ENCODE data around the gene EIF3A. TPM values are rescaled to one million over a fixed set of nuclear protein-coding genes. Genes with fewer than 3 reads are reported as not detected.

The EIF3A gene
- total and polyA plus RNA-seq, 8 donors = 37.2 to 145 (median 91.4) TPM

DNA sequence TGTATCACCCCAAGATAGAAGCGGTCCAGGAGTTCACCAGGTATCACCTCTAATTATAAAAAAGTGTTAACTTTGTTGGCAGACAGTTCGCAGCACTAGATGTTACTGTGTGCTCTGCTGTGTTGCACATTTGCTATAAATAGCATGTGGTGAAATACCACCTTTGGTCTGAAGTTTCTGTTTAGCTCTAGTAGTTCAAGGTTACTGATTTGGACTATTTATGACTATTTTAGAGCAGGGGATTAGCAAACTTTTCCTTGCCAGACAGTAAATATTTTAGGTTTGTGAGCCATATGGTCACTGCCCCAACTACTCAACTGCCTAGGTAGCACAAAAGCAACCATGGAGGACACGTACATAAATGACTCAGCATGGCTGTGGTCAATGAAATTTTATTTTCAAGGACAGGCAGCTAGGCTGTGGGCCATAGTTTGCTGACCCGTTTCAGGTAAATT is 39.8 kb upstream of the EIF3A start:
- no peak overlapping the region for H3K4me3 ChIP-seq
- H3K36me3 ChIP-seq = peaks cover 0 to 5% (median 0%) of the 10 kb centered on the region in 3 donors
- TF ChIP-seq, protein P1, sequence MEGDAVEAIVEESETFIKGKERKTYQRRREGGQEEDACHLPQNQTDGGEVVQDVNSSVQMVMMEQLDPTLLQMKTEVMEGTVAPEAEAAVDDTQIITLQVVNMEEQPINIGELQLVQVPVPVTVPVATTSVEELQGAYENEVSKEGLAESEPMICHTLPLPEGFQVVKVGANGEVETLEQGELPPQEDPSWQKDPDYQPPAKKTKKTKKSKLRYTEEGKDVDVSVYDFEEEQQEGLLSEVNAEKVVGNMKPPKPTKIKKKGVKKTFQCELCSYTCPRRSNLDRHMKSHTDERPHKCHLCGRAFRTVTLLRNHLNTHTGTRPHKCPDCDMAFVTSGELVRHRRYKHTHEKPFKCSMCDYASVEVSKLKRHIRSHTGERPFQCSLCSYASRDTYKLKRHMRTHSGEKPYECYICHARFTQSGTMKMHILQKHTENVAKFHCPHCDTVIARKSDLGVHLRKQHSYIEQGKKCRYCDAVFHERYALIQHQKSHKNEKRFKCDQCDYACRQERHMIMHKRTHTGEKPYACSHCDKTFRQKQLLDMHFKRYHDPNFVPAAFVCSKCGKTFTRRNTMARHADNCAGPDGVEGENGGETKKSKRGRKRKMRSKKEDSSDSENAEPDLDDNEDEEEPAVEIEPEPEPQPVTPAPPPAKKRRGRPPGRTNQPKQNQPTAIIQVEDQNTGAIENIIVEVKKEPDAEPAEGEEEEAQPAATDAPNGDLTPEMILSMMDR (IDR thresholded peaks at IDR 0.05) = no peak
- H3K27me3 ChIP-seq = no peaks in the 10 kb centered on the region
- H3K27ac ChIP-seq = peak overlapping the region in 2 of 4 donors; percentile 51 to 63
- no peaks in the 10 kb centered on the region for H3K9me3 ChIP-seq
- no peak for FAIRE-seq
- DNase-seq = peak in 3 of 6 donors; percentile 38 to 41 (median 39)
- 36 to 39% methylated on average over 4 of the region's 4 CpGs for WGBS, 2 donors
- peaks cover 0 to 7% (median 0%) of the 10 kb centered on the region in 3 donors for H3K4me1 ChIP-seq
- intact Hi-C loops (cut with DNase I) = no loop called here
- peak; percentile 81 to 91 (median 88) for ATAC-seq

DNA sequence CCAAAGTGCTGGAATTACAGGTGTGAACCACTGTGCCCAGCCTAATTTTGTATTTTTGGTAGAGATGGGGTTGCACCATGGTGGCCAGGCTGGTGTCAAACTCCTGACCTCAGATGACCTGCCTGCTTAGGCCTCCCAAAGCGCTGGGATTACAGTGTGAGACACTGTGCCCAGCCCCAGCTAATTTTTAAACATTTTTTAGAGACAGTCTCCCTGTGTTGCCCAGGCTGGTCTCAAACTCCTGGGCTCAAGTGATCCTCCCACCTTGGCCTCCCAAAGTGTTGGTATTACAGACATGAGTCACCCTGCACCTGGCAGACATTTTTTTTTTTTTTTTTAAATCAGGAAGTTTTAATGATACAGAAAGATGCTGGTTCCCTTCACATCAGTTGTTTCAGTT is 38.8 kb upstream of the EIF3A start:
- ATAC-seq = peak; percentile 10 to 34 (median 31)
- H3K36me3 ChIP-seq = peaks cover 0 to 8% (median 0%) of the 10 kb centered on the region in 3 donors
- H3K27me3 ChIP-seq = no peaks in the 10 kb centered on the region
- TF ChIP-seq, protein P1 (IDR thresholded peaks at IDR 0.05) = no peak
- H3K27ac ChIP-seq = no peak overlapping the region
- 90 to 100% methylated on average over 1 of the region's 1 CpG for WGBS, 2 donors
- H3K4me1 ChIP-seq = peaks cover 0 to 7% (median 0%) of the 10 kb centered on the region in 3 donors
- H3K4me3 ChIP-seq = no peak overlapping the region
- FAIRE-seq = no peak
- intact Hi-C loops (cut with DNase I) = no loop called here
- H3K9me3 ChIP-seq = no peaks in the 10 kb centered on the region
- no peak for DNase-seq

- DNase-seq (peak in 1 of 6 donors; percentile 5), FAIRE-seq (no peak), ATAC-seq (no peak)
- Histone ChIP-seq H3K9me3 (no peaks in the 10 kb centered on the region), H3K27ac (no peak overlapping the region), H3K4me3 (no peak overlapping the region), H3K36me3 (peaks cover 0 to 11% (median 0%) of the 10 kb centered on the region in 3 donors), H3K27me3 (no peaks in the 10 kb centered on the region), H3K4me1 (peaks cover 0 to 7% (median 0%) of the 10 kb centered on the region in 3 donors)
- 95 to 96% methylated on average over 5 of the region's 5 CpGs for WGBS, 2 donors
- intact Hi-C loops (cut with DNase I) = no loop called here
- TF ChIP-seq, protein P1 (IDR thresholded peaks at IDR 0.05) = no peak
These were observed 37.6 kb upstream of the EIF3A start for GRCh38 chr10:119118231-119118630.

- Histone ChIP-seq H3K27ac (no peak overlapping the region), H3K9me3 (no peaks in the 10 kb centered on the region), H3K27me3 (no peaks in the 10 kb centered on the region), H3K4me3 (no peak overlapping the region), H3K4me1 (peaks cover 0 to 7% (median 0%) of the 10 kb centered on the region in 3 donors), H3K36me3 (peaks cover 0 to 11% (median 5%) of the 10 kb centered on the region in 3 donors)
- FAIRE-seq = no peak
- ATAC-seq = no peak
- DNase-seq = no peak
- intact Hi-C loops (cut with DNase I) = no loop called here
- WGBS, 2 donors = 95 to 96% methylated on average over 6 of the region's 6 CpGs
- TF ChIP-seq, protein P1 (IDR thresholded peaks at IDR 0.05) = no peak
These were observed 35.8 kb upstream of the EIF3A start for GRCh38 chr10:119116326-119116951.

- H3K4me1 ChIP-seq = peaks cover 0 to 7% (median 0%) of the 10 kb centered on the region in 3 donors
- ATAC-seq = no peak
- no peaks in the 10 kb centered on the region for H3K9me3 ChIP-seq
- no peaks in the 10 kb centered on the region for H3K27me3 ChIP-seq
- TF ChIP-seq, protein P1 (IDR thresholded peaks at IDR 0.05) = no peak
- no peak overlapping the region for H3K27ac ChIP-seq
- H3K4me3 ChIP-seq = no peak overlapping the region
- 90 to 91% methylated on average over 9 of the region's 9 CpGs for WGBS, 2 donors
- no peak for DNase-seq
- peaks cover 0 to 12% (median 8%) of the 10 kb centered on the region in 3 donors for H3K36me3 ChIP-seq
- FAIRE-seq = no peak
- intact Hi-C loops (cut with DNase I) = no loop called here
These were observed 35.3 kb upstream of the EIF3A start for GRCh38 chr10:119115926-119116325.
